Fibroblast of skin of right biceps (primary cell): ENCODE results near the gene NHERF1.

ENCODE experiments used
- DNase-seq: peaks from one replicate; pipeline ENCODE4 v3.0.0-alpha.2; 2013

The NHERF1 gene

GRCh38 chr17:74748529-74749278 is at the start of gene NHERF1:
NHERF1 (plus strand) TSS chr17:74748628; CDS start chr17:74748847, 219 bp downstream.
- peak; percentile 89 for DNase-seq

DNA sequence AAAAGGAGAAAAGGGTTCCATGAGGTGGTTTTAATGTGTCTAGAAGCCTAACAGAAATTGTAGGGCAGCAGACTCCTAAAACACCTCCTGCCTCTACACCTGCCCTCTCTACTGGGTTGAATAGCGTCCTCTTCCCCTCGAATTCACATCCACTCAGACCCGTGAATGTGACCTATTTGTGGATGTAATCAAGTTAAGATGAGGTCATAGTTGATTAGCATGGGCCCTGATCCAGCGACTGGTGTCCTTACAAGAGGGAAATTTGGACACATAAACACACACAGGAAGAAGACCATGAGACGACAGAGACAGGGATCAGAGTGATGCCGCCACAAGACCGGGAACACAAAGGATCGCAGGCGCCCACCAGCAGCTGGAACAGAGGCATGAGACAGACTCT is 49.2 kb upstream of the NHERF1 start:
- no peak for DNase-seq

DNA sequence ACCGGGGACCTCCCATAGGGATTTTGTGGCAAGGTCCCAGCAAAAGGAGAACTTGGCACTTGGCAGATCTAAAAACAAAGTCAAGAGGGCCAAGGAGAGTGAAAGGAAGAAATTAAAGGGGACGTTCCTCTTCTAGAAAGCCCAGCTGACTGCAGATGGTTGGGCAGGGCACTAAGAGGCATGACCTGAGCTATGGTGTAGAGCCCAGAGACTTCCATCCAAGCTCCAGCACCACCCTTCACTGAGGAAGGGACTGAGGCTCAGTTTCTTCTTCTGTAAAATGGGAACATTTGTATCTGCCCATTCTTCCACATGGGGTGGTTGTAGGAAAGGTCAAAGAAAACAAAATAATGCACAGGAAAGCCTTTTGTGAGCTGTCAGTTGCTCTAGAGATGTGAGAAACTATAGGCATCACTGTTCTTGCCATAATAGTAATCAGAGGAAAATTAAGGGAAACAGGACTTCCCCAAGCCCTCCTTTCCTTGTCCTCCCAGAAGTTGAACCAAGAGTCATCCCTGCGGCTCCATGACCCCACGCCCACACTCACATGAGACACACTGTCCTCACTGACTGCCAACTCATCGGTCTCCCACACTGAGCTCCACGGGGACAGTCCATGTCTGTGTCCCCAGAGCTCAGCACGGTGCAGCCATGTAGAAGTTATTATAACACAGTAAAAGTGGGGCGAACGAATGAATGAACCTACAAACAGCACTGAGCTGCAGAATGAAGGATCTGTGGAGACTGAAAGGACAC is 46.1 kb upstream of the NHERF1 start:
- DNase-seq = no peak

- no peak for DNase-seq
Observed at GRCh38 chr17:74703311-74703710, 45.1 kb upstream of the NHERF1 start.

- no peak for DNase-seq
Observed at GRCh38 chr17:74704544-74704943, 43.9 kb upstream of the NHERF1 start.

GRCh38 chr17:74711058-74711824 is 37.2 kb upstream of the NHERF1 start:
- DNase-seq = no peak

DNA sequence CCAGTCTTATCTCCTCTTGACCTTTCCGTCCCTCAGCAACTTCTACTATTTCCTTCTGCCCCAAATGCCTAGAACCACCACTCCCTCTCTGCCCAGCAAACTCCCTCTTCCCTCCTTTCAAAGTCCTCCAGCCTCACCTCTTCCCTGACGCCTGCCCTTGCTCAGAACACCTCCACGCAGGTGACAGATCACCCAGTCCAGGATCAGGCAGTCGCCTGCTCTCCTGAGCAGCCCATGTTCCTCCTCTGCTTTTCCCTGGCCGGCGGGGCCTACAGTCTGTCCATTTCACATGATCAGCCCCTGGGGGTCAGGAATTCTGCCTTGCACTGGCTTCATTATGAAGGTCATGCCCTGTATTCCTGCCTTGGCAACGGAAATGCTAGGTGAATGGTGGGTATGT is 36.1 kb upstream of the NHERF1 start:
- DNase-seq = no peak

GRCh38 chr17:74712756-74713155 is 35.7 kb upstream of the NHERF1 start, which contains the start of gene CD300LF:
CD300LF (minus strand) TSS chr17:74712923; CDS start chr17:74712866, 57 bp downstream.
- DNase-seq = no peak

GRCh38 chr17:74713171-74713755 is 35.2 kb upstream of the NHERF1 start:
- no peak for DNase-seq

DNA sequence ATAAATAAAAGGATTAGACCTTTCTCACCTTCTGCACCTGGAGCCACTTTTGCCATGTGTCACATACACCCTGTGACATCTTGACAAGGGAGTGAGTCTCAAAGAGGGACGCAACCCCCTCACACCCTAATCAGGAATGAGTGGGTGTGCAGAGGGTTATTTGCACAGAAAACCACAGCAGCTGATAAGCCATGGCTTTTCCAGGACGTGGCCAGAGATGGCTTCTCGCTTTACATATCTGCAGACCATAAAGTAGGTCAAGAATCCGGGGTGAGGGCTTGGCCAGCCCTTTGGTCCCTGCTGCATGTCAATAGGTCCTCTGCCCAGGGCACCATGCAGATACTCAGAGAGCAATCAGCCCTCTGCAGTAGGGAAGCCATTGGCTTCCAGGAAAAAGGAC is 33.3 kb upstream of the NHERF1 start:
- DNase-seq = no peak

- no peak for DNase-seq
Observed at GRCh38 chr17:74720506-74720905, 27.9 kb upstream of the NHERF1 start.

- no peak for DNase-seq
Observed at GRCh38 chr17:74722782-74723181, 25.6 kb upstream of the NHERF1 start.

GRCh38 chr17:74723891-74724290 is 24.5 kb upstream of the NHERF1 start:
- DNase-seq = no peak

GRCh38 chr17:74725111-74725510 is 23.3 kb upstream of the NHERF1 start:
- no peak for DNase-seq

DNA sequence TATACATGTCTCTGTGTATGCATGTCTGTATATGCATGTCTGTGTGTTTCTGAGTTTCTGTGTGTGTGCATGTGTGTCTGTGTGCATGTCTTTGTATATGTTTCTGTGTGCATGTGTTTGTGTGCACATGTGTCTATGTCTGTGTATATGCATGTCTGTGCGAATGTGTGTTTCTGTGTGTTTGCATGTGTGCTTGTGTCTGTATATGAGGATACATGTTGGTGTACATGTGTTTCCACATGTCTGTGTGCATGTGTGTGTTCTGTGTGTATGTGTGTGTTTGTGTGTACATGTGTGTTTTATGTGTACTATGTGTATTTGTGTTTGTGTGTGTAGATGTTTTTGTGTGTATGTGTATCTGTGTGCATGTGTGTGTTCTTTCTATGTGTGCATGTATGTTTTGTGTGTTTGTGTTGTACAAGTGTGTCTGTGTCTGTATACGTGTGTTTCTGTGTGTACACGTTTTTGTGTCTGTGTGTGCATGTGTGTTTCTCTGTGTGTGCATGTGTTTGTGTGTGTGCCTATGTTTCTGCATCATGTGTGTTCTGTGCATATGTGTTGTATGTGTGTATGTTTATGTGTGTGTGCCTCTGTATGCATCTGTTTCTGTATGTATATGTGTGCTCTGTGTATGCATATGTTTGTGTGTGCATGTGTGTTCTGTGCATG is 20.3 kb upstream of the NHERF1 start:
- DNase-seq = no peak

- no peak for DNase-seq
Observed at GRCh38 chr17:74728702-74729075, 19.7 kb upstream of the NHERF1 start.

- DNase-seq = no peak
Observed at GRCh38 chr17:74729368-74729767, 19.1 kb upstream of the NHERF1 start.

DNA sequence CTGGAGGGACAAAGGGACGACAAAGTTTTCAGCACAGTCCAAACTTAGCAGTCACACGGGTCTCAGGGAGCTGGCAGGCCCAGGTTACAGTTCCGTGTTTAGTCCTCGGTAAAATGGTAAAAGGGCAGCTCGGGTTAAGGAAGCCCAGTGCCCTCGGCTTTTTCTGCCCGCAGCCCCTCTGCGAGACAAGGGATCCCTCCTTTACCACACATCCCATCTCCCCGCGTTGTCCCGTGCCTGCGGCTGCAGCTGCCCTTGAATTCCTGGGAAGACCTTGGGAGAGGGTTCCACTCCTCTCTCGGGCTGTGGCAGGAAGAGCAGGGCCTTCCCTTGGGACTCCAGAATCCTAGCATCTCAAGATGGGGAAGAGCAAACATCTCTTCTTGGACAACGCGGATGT is 18.6 kb upstream of the NHERF1 start:
- DNase-seq = no peak

DNA sequence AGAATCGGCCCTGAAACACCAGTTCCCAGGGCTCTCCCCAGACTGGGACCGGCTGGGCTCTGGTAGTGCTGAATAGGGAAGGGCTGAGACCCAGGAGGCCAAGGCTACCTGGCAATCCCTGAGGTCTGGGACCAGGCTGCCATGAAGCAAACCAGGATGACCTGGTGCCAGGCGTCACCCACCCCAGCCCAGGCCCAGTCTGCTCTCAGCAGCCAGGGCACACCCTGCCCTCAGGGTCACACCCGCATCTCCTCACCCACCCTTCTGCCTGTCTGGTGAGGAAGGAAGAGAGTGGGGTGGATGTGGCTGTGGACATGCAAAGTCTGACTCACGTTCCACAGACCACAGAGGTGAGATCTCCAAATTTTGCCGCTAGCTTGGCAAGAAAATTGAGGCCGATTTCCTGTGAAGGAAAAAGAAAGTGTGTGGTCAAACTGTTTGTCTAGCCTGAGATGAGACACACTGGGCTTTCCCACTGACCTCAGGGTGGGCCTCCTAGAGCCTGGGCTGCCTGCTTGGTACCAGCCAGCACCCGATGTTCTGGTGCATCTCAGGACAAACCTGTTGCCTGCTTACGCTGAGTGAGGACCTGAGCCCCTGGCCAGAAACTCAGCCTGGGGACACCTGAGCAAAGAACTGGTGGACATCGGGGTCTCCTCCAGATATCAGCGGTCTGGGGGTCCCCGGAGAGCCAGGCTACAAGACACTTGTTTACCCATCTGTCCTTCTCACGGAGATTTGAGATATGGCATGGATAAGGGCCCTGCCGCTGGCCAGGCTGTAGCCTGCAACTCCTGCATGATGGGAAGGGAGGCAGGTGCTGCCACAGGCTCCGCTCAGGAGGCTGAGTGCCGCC is 17.7 kb upstream of the NHERF1 start:
- no peak for DNase-seq

- no peak for DNase-seq
Observed at GRCh38 chr17:74731347-74731605, 17.2 kb upstream of the NHERF1 start.

DNA sequence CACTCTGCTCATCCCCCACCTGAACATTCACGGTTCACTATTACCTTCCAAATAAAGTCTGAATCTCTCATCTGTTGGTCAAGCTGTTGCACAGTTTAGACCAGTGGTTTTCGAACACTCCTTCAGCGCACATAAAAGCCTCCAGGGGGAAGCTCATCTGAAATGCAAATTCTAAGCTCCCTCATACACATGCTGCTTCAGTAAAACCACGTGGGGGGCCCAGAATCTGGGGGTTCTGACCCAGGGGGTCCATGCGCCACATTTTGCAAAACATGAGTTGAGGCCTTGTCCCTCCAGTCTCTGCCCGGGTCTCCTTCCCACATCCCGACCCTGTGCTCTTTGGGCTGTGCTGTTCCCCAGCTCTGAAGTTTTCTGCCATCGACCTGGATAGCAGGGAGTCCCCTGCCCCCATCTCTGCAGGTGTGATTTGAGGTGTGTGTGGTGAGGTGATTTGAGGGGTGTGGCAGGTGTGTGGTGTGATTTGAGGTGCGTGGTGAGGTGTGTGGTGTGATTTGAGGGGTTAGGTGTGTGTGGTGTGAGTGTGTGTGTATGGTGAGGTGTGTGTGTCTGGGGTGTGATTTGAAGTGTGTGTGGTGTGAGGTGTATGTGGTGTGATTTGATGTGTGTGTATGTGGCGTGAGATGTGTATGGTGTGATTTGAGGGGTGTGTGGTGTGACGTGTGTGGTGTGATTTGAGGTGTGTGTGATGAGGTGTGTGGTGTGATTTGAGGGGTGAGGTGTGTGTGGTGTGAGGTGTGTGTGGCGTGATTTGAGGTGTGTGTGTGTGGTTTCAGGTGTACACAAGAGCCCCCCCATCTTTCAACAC is 16.2 kb upstream of the NHERF1 start:
- no peak for DNase-seq
